HL-60 (cell line): Measurements from ENCODE around the gene SMG1.

ENCODE experiments used
- GABPA ChIP-seq: IDR thresholded peaks from 2 replicates; pipeline ENCODE4 v1.6.1; 2012; ENCODE audit warnings: low read depth
- POLR2AphosphoS5 ChIP-seq: IDR thresholded peaks from 2 replicates; pipeline ENCODE4 v1.6.1; 2012; ENCODE audit warnings: low read depth
- SPI1 ChIP-seq: IDR thresholded peaks from 2 replicates; pipeline ENCODE4 v1.6.1; 2012; ENCODE audit warnings: low read depth, mild to moderate bottlenecking, borderline replicate concordance
- TF ChIP-seq, protein P1 (sequence below): IDR thresholded peaks from one replicate; pipeline ENCODE4 v1.5.1; 2011; ENCODE audit warnings: low read length, control low read depth, inconsistent platforms; ENCODE audit not compliant: insufficient read depth
- TF ChIP-seq, protein P2 (sequence below): IDR thresholded peaks from 2 replicates; pipeline ENCODE4 v1.6.1; 2012; ENCODE audit warnings: low read depth; ENCODE audit not compliant: insufficient replicate concordance

DNA sequence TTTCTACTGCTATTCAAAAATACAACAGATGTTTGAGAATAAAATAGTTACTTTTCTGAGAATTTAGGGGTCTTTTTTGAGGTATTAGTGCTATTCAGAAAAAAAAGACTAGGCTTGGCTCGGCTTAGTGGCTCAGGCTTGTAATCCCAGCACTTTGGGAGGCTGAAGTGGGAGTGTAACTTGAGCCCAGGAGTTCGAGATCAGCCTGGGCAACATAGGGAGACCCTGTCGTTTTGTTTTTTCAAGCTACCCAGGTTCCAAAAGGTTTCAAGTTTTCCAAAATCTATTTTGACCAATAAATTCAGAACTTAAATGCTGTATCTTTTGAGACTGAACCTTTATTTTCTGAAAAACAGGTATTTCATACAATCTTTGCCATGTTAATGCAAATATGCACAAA is 121.7 kb downstream of the SMG1 start:
- TF ChIP-seq, protein P1, sequence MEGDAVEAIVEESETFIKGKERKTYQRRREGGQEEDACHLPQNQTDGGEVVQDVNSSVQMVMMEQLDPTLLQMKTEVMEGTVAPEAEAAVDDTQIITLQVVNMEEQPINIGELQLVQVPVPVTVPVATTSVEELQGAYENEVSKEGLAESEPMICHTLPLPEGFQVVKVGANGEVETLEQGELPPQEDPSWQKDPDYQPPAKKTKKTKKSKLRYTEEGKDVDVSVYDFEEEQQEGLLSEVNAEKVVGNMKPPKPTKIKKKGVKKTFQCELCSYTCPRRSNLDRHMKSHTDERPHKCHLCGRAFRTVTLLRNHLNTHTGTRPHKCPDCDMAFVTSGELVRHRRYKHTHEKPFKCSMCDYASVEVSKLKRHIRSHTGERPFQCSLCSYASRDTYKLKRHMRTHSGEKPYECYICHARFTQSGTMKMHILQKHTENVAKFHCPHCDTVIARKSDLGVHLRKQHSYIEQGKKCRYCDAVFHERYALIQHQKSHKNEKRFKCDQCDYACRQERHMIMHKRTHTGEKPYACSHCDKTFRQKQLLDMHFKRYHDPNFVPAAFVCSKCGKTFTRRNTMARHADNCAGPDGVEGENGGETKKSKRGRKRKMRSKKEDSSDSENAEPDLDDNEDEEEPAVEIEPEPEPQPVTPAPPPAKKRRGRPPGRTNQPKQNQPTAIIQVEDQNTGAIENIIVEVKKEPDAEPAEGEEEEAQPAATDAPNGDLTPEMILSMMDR: no peak
- TF ChIP-seq POLR2AphosphoS5 (no peak), GABPA (no peak), SPI1 (no peak)
- TF ChIP-seq, protein P2, sequence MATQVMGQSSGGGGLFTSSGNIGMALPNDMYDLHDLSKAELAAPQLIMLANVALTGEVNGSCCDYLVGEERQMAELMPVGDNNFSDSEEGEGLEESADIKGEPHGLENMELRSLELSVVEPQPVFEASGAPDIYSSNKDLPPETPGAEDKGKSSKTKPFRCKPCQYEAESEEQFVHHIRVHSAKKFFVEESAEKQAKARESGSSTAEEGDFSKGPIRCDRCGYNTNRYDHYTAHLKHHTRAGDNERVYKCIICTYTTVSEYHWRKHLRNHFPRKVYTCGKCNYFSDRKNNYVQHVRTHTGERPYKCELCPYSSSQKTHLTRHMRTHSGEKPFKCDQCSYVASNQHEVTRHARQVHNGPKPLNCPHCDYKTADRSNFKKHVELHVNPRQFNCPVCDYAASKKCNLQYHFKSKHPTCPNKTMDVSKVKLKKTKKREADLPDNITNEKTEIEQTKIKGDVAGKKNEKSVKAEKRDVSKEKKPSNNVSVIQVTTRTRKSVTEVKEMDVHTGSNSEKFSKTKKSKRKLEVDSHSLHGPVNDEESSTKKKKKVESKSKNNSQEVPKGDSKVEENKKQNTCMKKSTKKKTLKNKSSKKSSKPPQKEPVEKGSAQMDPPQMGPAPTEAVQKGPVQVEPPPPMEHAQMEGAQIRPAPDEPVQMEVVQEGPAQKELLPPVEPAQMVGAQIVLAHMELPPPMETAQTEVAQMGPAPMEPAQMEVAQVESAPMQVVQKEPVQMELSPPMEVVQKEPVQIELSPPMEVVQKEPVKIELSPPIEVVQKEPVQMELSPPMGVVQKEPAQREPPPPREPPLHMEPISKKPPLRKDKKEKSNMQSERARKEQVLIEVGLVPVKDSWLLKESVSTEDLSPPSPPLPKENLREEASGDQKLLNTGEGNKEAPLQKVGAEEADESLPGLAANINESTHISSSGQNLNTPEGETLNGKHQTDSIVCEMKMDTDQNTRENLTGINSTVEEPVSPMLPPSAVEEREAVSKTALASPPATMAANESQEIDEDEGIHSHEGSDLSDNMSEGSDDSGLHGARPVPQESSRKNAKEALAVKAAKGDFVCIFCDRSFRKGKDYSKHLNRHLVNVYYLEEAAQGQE: no peak
